ENCODE measurements around the gene VTCN1. TPM values are rescaled to one million over a fixed set of nuclear protein-coding genes. Genes with fewer than 3 reads are reported as not detected.
"Not testable (repeated sequence)": the region's sequence is repeated elsewhere in the genome, so short reads cannot be mapped to it uniquely, and the experiment has no call there.

The VTCN1 gene, protein sequence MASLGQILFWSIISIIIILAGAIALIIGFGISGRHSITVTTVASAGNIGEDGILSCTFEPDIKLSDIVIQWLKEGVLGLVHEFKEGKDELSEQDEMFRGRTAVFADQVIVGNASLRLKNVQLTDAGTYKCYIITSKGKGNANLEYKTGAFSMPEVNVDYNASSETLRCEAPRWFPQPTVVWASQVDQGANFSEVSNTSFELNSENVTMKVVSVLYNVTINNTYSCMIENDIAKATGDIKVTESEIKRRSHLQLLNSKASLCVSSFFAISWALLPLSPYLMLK
- total RNA-seq (1 to 10 TPM in 1 of 5 donors, under 1 TPM in 1, not detected in 3; 0.73 to 3.2 TPM), polyA plus RNA-seq (under 1 TPM in 2 of 3 donors, not detected in 1; 0.48 to 0.56 TPM)
- long read RNA-seq, donor 1, result 0 reads
- long read RNA-seq, donor 2, result 0 reads
- long read RNA-seq, donor 3, result 0 reads
- long read RNA-seq, donor 4, result 0 reads
- long read RNA-seq, donor 5, result 0 reads
- long read RNA-seq, donor 6, result 0 reads
- long read RNA-seq, donor 7, result 0 reads
- long read RNA-seq, donor 8, result 0 reads
- long read RNA-seq, donor 9, result 0 reads
- long read RNA-seq, donor 10, partial matches to known transcripts, result 0 of 1 reads
- long read RNA-seq, donor 10, other reads (novel, unspliced or antisense), result 0 of 1 reads

DNA sequence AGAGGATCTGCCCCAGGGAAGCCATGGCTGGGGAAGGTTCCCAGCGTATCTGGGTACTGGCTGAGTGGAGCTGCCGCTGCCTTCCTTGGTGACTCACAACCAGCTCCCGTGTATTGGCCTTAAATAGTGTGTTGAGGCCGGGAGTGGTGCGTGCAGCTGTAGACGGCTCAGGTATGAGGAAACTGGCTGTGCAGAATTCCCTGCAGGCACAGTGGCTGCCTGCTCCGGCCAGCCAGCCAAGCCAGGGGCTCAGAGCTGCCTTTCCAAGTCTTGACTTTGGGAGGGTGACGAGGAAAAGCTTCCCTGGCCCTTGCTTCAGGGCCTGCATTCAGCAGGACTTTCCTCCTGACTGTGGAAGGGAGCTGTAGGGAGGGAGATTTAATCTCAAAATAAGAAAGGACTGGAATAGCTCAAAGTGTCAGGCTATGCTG lies at the start of gene VTCN1:
TSS of gene VTCN1 (minus strand) at position 97 of the 431 bp plus-strand sequence. CDS start at position 25, 72 bp downstream.
- Histone ChIP-seq H3K9me3 (no peaks in the 10 kb centered on the region), H3K27ac (peak within 1 kb of the TSS in 3 of 5 donors; percentile 47 to 70 (median 67)), H3K4me3 (no peak within 1 kb of the TSS), H3K4me1 (peaks cover 0 to 20% (median 8%) of the 10 kb centered on the region in 4 donors), H3K36me3 (no peaks in the 10 kb centered on the region), H3K27me3 (no peaks in the 10 kb centered on the region)
- WGBS, 5 donors, result 26 to 58% (median 50%) methylated on average over 5 to 8 of the region's 8 CpGs
- TF ChIP-seq EP300 (IDR thresholded peaks at IDR 0.05), result no peak
- TF ChIP-seq POLR2A (IDR thresholded peaks at IDR 0.05), result no peak
- TF ChIP-seq POLR2AphosphoS5 (IDR thresholded peaks at IDR 0.05), result peak in 2 of 3 donors; percentile 55 to 71
- no peak for TF ChIP-seq CTCF (IDR thresholded peaks at IDR 0.05)
- DNase-seq, result peak; percentile 78 to 87
- intact Hi-C loops (cut with DNase I; ENCODE audit: low total_unique reads), result no loop called here

GRCh38 chr1:117258791-117259190 lies 48.1 kb upstream of the VTCN1 start:
- no peaks in the 10 kb centered on the region for H3K9me3 ChIP-seq
- H3K36me3 ChIP-seq, result no peaks in the 10 kb centered on the region
- no peaks in the 10 kb centered on the region for H3K4me1 ChIP-seq
- no peak for DNase-seq
- H3K27ac ChIP-seq, result no peak overlapping the region
- no peak overlapping the region for H3K4me3 ChIP-seq
- WGBS, 5 donors, result 84 to 97% (median 95%) methylated on average over 3 of the region's 3 CpGs
- no peaks in the 10 kb centered on the region for H3K27me3 ChIP-seq
- intact Hi-C loops (cut with DNase I; ENCODE audit: low total_unique reads), result no loop called here
- no peak for TF ChIP-seq CTCF (IDR thresholded peaks at IDR 0.05)
- TF ChIP-seq POLR2A (IDR thresholded peaks at IDR 0.05), result no peak
- no peak for TF ChIP-seq POLR2AphosphoS5 (IDR thresholded peaks at IDR 0.05)
- no peak for TF ChIP-seq EP300 (IDR thresholded peaks at IDR 0.05)

- H3K27ac ChIP-seq; H3K4me1 ChIP-seq; H3K36me3 ChIP-seq; DNase-seq; H3K4me3 ChIP-seq; H3K9me3 ChIP-seq; H3K27me3 ChIP-seq; intact Hi-C loops (cut with DNase I; ENCODE audit: low total_unique reads): not testable (repeated sequence)
Observed at GRCh38 chr1:117258075-117258474, 47.3 kb upstream of the VTCN1 start.

- Histone ChIP-seq H3K36me3 (no peaks in the 10 kb centered on the region), H3K27ac (no peak overlapping the region), H3K4me1 (no peaks in the 10 kb centered on the region), H3K27me3 (no peaks in the 10 kb centered on the region), H3K9me3 (no peaks in the 10 kb centered on the region), H3K4me3 (no peak overlapping the region)
- no peak for DNase-seq
- no peak for TF ChIP-seq POLR2AphosphoS5 (IDR thresholded peaks at IDR 0.05)
- no peak for TF ChIP-seq EP300 (IDR thresholded peaks at IDR 0.05)
- TF ChIP-seq POLR2A (IDR thresholded peaks at IDR 0.05), result no peak
- no peak for TF ChIP-seq CTCF (IDR thresholded peaks at IDR 0.05)
- intact Hi-C loops (cut with DNase I; ENCODE audit: low total_unique reads), result no loop called here
Observed at GRCh38 chr1:117257291-117257690, 46.6 kb upstream of the VTCN1 start.
